Kidney glomerular epithelial cell (primary cell): Measurements from ENCODE around the gene ARNT2.

Experiments
- DNase-seq: peaks from one replicate; lab custom pipeline; 2025; lab: John Stamatoyannopoulos, UW

The ARNT2 gene

DNA sequence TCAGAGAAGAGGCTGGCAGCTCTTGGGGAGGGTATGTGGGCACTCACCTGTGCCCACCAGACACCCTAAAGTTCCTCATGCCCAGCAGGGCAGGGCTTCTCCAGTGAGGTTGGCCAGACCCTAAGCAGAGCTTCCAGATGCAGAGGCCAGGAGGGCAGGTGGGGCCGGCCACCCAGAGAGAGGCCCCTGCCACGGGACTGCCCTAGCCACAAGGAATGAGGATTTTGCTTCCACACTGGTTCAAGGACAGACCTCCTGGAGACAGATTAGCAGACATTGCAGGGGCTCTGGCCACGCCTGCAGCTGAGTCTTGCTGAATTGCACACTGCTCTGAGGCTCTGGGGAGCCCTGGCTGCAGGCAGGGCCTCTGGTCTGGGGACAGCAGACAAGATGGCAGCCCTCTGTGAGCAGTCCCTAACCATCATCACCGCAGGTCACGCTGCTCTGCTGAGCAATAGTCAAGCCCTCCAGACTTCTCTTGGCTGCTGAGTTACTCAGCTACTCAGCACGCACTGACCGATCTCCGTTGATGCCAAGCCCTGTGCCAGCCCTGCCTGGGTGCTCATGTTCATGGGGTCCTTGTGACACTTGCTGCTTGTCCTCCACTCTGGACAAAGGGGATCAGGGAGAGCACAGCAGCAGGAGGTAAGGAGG is 173.5 kb downstream of the ARNT2 start:
- DNase-seq, result no peak

DNA sequence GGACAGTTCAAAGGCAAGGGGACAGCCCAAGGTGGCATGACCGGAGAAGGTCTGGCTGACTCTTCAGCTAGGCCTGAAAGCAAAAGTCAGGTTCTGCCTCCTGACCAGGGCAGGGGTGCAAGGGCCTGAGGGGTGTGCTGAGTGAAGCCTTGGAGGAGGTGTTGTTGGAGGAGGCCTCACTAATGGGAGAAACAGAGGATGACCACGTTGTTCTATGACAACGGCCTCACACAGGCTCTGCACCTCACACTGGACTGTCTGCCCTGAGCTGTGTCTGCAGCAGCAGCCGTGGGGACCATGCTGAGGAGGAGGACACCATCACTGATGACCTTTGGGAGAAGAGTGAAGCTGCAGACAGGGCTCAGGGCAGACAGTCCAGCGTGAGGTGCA is 174.0 kb downstream of the ARNT2 start:
- DNase-seq, result no peak

DNA sequence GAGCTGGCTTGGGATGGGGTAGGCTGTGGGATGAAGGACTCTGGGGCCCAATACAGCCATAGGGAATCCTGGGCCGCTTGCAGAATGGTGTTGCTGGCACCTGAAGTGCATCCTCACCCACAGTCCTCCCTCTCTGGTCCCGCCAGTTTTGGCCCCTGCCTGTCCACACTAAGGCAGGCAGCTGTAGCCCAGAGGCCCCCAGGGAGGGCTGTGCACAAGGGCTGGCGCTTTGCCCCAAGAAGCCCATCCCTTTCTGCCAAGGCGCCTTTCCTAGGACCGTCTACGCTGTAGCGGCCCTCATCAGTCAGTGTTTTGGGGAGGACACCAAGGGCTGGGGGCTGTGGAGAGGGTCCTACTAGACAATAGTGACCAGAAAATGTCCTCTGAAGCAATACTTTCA is 174.7 kb downstream of the ARNT2 start:
- no peak for DNase-seq

DNA sequence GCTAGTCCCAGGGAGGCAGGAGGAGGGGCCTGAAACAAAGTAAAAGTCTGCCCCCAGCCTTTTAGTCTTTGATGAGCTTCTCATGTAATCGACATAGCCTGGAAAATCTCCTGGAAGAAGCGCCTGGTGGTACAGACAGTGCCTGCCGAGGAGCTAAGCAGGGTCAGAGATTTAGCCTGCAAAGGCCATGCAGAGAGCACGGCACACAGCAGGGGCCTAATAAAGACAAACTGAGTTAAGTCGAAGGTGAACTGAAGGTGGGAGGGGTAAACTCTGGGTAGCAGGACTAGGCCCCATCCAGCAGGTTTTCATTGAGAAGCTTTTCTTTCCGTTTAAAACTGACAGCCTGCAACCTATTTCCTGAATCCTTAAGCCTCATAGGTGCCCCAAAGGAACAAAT is 175.4 kb downstream of the ARNT2 start:
- DNase-seq, result no peak

DNA sequence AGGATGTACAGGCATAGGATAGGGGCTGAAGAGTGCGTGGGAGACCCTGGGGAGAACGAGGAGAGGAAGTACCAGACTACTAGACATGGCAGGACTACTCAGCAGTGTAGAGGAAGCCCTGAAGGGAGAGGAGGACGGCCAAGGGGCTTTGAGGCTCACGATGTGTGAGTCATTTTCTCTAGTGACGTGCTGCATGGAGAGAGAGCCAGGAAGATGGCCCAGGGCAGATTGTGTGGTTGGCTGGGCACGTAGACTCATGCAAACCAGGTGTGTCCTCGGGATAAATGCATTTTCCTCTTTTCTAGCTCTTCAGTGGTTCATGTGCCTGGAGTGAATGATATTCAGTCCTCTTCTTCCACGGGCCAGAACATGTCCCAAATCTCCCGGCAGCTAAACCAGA is 175.9 kb downstream of the ARNT2 start:
- no peak for DNase-seq

DNA sequence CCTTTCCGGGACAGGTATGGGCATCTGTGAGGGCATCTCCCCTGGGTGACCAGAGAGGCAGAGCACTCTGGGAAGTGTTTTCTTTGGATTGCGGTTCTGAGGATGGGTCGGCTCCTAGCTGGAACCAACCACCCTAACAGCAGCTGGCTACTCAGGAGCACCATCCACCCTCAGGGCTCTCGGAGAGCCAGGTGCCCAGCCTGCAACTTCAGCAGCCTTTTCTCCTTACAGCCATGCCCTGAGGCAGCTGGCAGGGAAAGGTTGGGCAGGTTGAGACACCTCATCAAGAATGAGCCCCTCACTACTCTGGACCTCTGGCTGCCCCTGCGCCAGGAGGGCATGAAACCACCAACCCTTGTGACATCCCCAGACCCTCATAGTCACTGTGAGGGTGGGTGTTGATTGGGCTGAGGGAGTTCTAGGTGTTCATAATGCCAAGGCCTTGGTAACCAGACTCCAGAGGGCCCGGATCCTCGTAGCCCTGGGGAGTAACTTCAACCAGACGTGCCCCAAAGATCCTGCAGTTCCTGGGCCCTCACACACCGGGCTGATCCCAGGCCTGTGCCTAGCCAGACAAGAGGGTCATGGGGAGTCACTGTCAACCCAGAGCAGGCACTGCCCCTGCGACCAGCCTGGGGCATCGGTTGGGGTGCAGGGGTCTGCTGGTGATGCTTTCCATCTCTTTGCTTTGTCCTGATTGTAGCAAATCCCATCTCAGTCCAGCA is 176.5 kb downstream of the ARNT2 start:
- no peak for DNase-seq

DNA sequence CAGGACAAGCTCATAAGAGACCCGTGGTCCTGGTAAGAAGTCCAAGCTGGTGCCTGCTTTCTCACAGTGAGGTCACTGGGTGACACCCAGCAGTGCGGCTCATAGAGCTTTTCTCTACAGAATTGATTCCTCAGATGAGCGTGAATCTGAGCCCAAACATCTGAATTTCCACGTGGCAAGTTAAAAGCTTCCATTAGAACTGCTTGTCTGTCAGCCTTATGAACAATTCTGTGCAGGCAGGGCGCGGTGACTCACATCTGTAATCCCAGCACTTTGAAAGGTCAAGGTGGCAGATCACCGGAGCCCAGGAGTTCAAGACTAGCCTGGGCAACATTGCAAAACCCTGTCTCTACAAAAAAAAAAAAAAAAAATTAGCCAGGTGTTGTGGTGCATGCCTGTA is 177.8 kb downstream of the ARNT2 start:
- no peak for DNase-seq

DNA sequence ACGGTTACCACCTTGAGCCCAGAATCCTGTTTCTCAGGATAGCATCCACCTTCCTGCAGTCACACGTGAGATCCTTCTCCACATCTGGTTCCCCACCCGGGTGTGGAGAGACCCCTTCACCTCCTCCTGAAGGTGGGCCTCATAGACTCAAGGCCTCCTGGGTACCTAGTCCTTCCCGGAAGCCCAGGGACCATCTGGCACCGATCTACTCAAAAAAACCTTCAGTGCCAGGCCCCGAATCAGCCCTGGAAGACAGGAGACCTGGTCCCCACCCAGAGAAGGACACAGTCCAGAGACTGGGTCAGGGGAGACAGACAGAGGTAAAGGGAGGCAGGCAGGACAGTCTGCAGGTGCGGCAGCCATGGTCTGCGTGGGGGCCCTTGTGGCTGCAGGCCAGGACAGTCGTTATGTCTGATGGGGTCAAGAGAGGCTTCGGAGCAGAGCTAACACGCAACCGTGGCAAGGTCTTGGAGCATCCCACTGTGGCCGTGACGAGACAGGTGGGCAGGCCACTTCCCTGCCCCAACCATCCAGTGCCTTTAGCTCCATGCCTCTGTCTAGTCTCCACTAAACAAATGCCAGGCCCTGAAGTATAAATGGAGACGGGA is 178.7 kb downstream of the ARNT2 start:
- no peak for DNase-seq

DNA sequence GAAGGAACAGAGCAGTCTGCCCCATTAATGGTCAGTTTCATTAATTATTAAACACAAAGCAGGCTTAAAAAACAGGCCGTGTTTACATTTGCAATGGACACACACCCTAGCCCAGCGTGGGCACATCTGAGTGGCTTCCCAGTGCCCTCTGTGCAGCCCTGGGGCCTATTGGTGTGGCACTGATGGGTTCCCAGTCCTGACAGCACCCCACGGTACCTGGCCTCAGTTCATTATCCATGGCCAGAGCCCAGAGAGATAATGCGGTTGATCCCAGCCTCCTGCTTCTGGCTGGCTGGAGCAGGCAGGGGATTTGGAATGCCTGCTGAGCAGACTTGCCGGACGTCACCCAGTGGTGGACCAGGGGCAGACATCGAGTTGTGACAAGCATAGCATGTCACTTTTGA is 180.4 kb downstream of the ARNT2 start:
- no peak for DNase-seq

DNA sequence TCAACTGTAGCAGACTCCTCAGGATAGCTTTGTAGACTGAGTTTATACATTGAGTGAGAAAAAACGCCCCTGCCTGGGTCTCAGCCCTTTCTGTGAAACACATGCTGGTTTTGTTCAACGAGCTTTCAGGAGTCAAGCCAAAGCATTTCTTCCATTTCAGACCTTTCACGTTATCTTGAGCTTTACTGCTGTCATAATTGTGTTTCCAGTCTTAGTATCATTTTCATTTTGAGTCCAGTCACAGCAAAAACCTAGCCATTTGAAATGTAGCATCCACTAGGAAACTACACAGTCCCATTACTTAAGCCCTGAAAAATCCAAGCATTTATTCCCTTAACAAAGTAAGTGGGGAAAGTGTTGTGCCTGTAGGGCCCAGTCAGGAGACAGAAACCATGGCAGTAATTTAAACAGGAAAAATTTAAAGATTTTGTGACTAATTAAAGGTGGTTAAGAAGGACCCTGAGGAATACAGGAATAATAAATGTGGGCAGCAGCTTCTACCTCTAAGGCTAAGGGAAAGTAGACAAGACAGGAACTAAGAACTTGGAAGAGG is 180.9 kb downstream of the ARNT2 start:
- DNase-seq, result no peak

DNA sequence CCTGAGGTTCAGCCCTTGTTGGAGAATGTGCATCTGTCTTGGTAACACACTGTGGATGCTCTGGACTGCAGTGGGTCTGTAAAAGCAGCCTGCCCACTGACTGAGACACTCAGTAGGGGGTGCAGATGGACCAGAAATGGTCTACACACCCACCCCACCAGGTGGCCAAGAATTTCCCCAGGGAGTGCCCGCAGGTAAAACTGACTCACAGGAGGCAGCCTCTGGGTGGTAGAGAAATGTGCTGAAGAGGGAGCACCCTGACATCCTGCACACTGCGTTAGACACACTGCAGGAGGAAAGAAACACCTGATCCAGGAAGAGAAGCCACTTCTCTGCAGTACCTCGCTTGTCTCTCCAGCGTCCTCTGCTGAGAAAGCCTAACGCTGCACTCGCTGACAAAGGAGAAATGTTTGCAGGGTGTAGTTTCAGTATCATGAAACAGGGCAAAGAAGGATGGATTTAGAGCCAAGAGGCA is 181.4 kb downstream of the ARNT2 start:
- DNase-seq, result no peak

DNA sequence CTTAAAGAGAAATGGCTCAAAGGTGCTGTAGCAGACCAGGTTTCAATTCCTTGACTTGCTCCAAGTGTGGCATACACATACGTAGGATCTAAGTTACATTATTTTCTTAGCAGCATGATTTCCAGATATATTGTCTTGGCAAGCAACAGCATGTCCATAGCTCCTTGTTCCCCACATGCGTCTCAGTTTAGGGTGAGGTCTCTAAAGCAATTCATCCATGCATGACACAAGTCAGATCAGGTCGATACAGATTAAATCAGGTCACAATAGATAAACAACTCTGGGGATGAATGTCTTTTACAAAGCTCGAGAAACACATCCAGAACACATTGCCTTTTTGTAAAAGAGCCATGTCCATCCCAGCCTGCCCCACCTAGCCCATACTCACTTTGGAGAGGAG is 182.0 kb downstream of the ARNT2 start:
- DNase-seq, result no peak

DNA sequence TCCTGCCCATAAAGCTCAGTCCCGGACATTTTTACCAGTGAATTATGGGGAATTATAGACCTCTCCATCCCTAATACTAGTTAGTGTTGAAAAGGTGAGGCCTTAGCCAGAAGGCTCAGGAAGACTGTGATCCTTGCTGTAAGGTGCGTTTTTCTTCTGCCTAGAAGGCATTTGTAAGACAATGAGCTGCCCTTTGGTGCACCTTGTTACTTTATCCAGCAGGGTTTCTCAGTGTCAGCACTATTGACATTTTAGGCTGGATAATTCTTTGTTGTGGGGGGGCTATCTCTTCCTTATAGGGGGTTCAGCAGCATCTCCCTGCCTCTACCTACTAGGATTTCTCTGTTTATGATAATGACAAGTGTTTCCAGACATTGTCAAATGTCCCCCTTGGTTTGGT is 182.8 kb downstream of the ARNT2 start:
- DNase-seq, result no peak

DNA sequence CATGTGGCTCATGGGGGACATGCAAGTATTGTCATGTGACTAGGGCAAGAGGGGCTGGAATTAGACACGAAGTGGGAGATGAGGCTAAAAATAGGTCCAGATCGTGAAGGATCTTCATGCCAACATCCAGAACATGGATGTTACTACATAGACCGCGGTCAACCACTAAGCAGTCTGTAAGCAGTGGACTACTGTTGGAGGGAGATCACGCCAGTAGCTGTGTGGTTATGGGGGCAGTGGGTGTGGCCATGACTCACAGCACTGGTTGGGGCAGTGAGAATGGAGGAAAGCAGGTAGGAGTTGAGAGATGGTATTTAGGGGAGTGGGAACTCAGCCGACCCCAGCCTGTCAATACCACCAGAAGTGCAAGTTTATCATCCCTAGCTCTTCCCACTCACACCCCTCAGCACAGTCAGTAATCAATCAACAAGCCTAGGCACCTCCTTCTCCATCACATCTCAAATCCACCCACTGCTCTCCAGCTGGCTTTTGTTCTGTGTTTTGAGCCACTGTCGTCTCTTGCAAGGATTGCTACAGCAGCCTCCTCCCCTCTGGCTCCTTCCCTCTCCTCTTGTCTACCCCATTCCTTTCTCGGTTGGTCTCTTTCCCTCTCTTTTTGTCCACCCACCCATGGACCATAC is 183.8 kb downstream of the ARNT2 start:
- DNase-seq, result no peak

DNA sequence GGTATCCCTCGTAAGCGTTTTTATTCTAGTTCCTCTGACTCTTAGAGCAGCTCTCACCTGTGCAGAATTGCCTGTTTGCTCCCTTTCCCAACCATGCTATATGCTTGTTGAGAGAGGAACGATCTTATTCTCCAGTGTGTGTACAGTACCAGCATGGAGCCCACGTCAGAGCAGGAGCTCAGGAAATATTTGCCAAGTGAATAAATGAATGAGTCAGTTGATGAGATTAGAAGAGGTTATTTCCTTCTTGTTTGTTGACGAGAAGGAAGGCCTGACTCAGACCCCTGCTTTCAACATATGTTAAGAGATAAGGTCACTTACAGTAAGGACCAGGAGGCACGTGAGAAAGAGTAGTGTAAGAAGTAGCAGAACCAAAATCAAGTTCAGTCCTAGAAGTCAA is 184.6 kb downstream of the ARNT2 start:
- no peak for DNase-seq

DNA sequence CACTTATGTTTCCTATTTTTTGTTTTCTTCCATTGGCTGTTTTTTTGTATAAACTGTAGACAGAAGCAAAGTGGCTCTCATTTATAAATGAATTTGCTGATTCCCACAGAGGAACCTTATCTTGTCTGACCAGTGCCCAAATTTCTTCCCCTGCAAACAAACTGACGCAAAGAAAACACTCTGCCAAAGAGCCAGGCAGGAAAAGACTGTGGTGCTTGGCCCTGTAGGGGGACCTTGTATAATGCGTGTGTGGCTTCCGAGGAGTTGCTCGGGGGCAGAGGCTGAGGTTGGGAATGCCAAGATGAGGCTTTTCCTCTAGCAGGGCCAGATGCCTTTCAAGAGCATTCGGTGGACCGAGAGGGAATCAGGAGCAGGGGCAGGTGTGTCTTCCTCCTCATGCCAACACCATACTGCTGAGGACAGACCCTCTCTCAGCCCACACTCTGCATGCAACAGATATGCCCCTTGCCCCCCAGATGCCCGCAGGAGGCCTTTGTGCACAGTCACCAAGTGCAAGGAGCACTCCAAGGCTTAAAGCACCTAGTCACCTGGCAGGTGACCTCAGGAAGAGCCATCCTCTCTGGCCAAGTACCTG is 186.7 kb downstream of the ARNT2 start:
- DNase-seq, result no peak

DNA sequence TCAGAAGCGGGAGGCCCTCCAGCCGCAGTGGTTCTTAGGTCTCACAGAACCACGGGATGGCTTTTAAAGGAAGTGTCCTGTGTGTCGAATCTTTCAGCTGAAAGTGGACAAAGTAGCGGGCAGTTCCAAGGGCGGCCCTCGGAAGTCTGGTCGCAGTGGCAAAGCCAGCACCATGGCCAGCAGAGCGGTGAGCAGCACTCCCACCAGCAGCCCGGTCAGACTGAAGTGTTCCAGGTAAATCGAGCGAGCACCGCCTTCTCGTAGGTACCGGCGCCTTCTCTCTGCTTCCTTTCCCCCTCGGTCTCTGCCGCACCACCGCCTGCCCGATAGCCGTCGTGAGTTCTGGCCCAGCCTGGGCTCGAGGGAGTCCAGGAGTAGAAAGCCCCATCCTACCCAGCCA is 187.3 kb downstream of the ARNT2 start:
- DNase-seq, result no peak

DNA sequence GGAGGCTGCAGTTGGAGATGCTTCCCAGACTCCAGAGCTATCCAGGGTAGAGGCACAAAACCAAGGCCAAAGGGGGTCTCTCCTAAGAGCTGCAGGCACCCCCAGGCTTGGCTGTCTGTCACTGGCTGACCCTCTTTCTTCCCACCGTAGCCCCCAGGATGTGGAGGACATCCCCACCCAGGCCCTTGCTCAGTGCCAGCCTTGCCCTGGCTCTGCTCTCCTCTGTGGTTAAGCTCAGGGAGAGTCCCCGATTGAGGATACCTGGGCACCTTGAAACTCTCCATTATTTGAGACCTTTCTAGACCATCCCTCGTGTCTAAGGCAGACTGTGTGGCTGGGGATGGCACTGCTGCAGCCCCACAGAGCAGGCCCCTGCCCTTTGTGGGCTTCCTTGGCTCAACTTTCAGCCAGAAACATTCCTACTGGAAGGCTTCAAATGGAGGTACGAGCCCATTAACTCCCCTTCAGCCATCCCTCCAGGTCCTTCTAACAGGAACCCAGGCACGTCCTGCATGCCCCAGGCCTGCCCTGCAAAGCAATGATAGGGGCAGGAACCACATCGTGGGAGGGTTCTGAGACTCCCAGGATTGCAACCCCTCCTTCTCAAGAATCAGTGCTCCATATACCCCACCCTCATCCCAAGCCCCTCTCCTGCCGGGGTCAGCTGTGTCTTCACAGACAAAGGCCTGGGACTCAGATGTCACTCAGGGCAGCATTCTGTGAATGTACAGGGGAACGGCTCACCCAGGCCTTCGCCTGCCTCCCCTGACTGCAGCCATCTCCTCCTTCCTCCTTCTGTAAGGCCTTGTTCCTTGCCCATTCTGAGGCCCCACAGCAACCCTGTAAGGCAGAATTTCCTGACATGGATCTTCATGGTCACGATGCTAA is 188.0 kb downstream of the ARNT2 start:
- DNase-seq, result no peak

DNA sequence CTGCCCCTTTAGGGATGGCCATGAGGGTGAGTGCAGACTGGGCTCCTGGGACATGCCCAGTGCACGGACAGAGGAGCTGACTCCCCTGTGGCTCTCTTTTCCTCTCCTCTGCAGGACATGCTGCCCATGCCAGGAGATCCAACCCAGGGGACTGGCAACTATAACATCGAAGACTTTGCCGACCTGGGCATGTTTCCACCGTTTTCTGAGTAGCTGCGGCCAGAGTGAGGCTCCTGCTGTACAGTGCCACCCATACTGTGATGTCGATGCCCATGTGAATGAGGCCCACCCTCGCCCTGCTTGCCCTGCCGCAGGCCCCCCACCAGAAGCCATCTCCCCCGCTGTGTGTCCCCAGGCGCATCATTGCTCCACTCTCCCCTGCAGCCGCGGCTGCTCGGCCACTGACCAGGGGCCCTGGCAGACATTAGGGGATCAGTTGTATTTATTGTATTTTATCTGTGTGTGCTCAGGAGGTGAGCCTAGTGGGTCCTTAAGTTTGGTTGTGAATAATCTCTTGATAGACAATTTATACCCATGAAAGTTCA is 189.4 kb downstream of the ARNT2 start:
- DNase-seq, result no peak

DNA sequence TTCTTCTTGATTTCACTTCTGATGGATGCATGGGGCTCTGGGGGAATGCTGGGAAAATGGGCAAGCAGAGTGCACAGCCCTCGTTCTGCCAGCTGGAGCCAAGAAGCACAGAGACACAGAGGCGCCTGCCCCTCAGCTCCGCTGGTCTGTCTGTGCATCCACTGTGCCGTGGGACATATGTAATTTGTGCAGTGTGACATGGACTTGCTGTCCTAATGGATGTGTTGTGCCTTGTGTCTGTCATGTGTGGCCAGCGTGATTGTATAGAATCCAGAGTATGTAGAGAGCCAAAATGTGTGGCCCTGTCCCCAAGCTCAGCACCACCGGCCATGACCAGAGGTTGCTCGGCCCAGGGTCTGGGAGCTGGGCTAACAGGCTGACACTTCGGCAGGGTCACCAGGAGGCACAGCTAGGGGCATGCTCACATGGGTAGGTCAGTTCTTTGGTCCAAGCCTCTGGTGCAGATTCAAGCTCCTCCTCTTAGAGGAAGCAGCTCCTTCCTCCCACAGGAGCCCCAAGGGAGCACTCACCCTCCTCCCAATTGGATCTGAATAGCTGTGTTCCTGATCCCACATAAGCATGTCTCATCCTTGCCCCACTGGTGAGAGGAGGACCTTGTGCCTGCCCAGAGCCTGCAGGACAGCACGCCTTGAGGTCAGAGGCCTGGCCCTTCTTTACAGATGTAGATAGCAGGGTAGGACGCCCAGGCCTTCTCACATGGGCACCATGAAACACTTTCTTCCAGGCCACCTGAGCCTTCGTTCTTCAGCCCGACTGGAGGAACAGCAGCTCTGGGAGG is 190.1 kb downstream of the ARNT2 start:
- DNase-seq, result no peak
